SK-N-SH (cell line): ENCODE data around the gene FYN. TPM values are rescaled to one million over a fixed set of nuclear protein-coding genes. Genes with fewer than 3 reads are reported as not detected.

Source experiments
- CTCF ChIA-PET: fragments of 300-600, 350-600 bp; formaldehyde crosslinking; extraction: SDS; loops from one replicate; lab custom pipeline; 2021; lab: Yijun Ruan, JAX
- POLR2A ChIA-PET: fragments of 350-600 bp; sonication (Branson Sonifier 250); formaldehyde crosslinking; extraction: SDS; loops from one replicate; lab custom pipeline; 2020; ENCODE audit warnings: antibody characterized with exemption, inconsistent platforms; lab: Yijun Ruan, JAX
- DNase-seq: peaks from one replicate; pipeline ENCODE4 v3.0.0; 2012
- H2AFZ ChIP-seq: fragments of 200-600 bp; sonication (generic); 2 replicates; pipeline ENCODE4 v1.8.1; 2016; ENCODE audit warnings: antibody characterized with exemption, mild to moderate bottlenecking, low read depth
- H3F3A ChIP-seq: fragments of 200-600 bp; sonication (generic); replicated peaks from 2 replicates; pipeline ENCODE3; 2016; ENCODE audit warnings: antibody characterized with exemption, mild to moderate bottlenecking; ENCODE audit not compliant: insufficient read depth
- H3K27ac ChIP-seq, 2 experiments: fragments of 200-500 bp in 1 of 2; fragments of 200-600 bp in 1 of 2; sonication (Bioruptor generic) in 1 of 2; sonication (generic), shearing (Covaris generic) in 1 of 2; 2 replicates each; pipeline versions ENCODE4 v1.5.1 to v1.6.1; 2014 to 2016; ENCODE audit warnings: low read depth in 2 of 2, inconsistent platforms in 1 of 2, low read length in 1 of 2, mild to moderate bottlenecking in 1 of 2, mixed read lengths in 1 of 2
- H3K27me3 ChIP-seq: fragments of 200-600 bp; sonication (generic), shearing (Covaris generic); 2 replicates; pipeline ENCODE4 v1.6.1; 2016; ENCODE audit warnings: mixed run types; ENCODE audit not compliant: insufficient read depth
- H3K36me3 ChIP-seq, 2 experiments: fragments of 200-500 bp in 1 of 2; fragments of 200-600 bp in 1 of 2; sonication (Bioruptor generic) in 1 of 2; sonication (generic) in 1 of 2; replicated peaks in 1 of 2; 2 replicates each; pipeline versions ENCODE3 to v1.5.1; 2014 to 2016; ENCODE audit warnings: low read length in 1 of 2, mild to moderate bottlenecking in 1 of 2; ENCODE audit not compliant: insufficient read depth in 2 of 2, control insufficient read depth in 1 of 2
- H3K4me1 ChIP-seq, 2 experiments: fragments of 200-500 bp in 1 of 2; fragments of 200-600 bp in 1 of 2; sonication (Bioruptor generic) in 1 of 2; sonication (generic), shearing (Covaris generic) in 1 of 2; 2 replicates each; pipeline versions ENCODE4 v1.5.1 to v1.6.1; 2014 to 2016; ENCODE audit warnings: low read depth in 1 of 2, low read length in 1 of 2, mixed run types in 1 of 2; ENCODE audit not compliant: insufficient read depth in 2 of 2, control insufficient read depth in 1 of 2
- H3K4me2 ChIP-seq: fragments of 200-600 bp; sonication (generic), shearing (Covaris generic); 2 replicates; pipeline ENCODE4 v1.6.1; 2017; ENCODE audit warnings: mixed run types
- H3K4me3 ChIP-seq, 2 experiments: fragments of 200-500 bp in 1 of 2; fragments of 200-600 bp in 1 of 2; sonication (Bioruptor generic) in 1 of 2; sonication (generic), shearing (Covaris generic) in 1 of 2; 2 replicates each; pipeline versions ENCODE4 v1.5.1 to v1.8.1; 2014 to 2016; ENCODE audit warnings: low read depth in 2 of 2, inconsistent platforms in 1 of 2, low read length in 1 of 2, mild to moderate bottlenecking in 1 of 2, mixed read lengths in 1 of 2, moderate library complexity in 1 of 2
- H3K79me2 ChIP-seq: fragments of 200-600 bp; sonication (generic); 2 replicates; pipeline ENCODE4 v1.8.1; 2017; ENCODE audit warnings: mild to moderate bottlenecking; ENCODE audit not compliant: insufficient read depth
- H3K9ac ChIP-seq: fragments of 200-600 bp; sonication (generic); 2 replicates; pipeline ENCODE4 v1.6.1; 2017; ENCODE audit warnings: mixed run types
- H3K9me2 ChIP-seq: fragments of 200-600 bp; sonication (generic); 2 replicates; pipeline ENCODE4 v1.6.1; 2017; ENCODE audit warnings: mixed run types
- H3K9me3 ChIP-seq: fragments of 200-600 bp; sonication (generic); 2 replicates; pipeline ENCODE4 v1.6.1; 2017; ENCODE audit warnings: mixed run types, mild to moderate bottlenecking, moderate library complexity
- H4K20me1 ChIP-seq: fragments of 200-600 bp; sonication (generic); 2 replicates; pipeline ENCODE4 v1.6.1; 2017; ENCODE audit warnings: mild to moderate bottlenecking, mixed run types; ENCODE audit not compliant: insufficient read depth
- CTCF ChIP-seq: fragments of 200-600 bp; sonication (generic); IDR thresholded peaks from 2 replicates; pipeline ENCODE4 v1.6.1; 2017; ENCODE audit warnings: antibody characterized with exemption, mild to moderate bottlenecking, moderate library complexity
- FOXJ3 ChIP-seq: sonication (generic); formaldehyde crosslinking; IDR thresholded peaks from 2 replicates; pipeline ENCODE4 v1.5.1; 2020; ENCODE audit warnings: mild to moderate bottlenecking, missing genetic modification reagents
- GATA2 ChIP-seq: sonication (generic); formaldehyde crosslinking; IDR thresholded peaks from 2 replicates; pipeline ENCODE4 v1.5.0; 2020; ENCODE audit warnings: mild to moderate bottlenecking, missing genetic modification reagents
- JUND ChIP-seq: IDR thresholded peaks from 2 replicates; pipeline ENCODE4 v1.4.0; 2012
- NRF1 ChIP-seq: IDR thresholded peaks from 2 replicates; pipeline ENCODE4 v1.6.1; 2012; ENCODE audit warnings: low read depth, mild to moderate bottlenecking, low read length
- RAD21 ChIP-seq: IDR thresholded peaks from 2 replicates; pipeline ENCODE4 v1.6.1; 2012; ENCODE audit warnings: mild to moderate bottlenecking, low read length
- RCOR1 ChIP-seq: fragments of 150-350 bp; IDR thresholded peaks from 2 replicates; pipeline ENCODE4 v1.6.1; 2017; ENCODE audit warnings: antibody characterized with exemption, low read length
- RFX5 ChIP-seq: IDR thresholded peaks from 2 replicates; pipeline ENCODE4 v1.6.1; 2012; ENCODE audit warnings: mild to moderate bottlenecking, improper control_type of control experiment, low read length
- SIN3A ChIP-seq: IDR thresholded peaks from 2 replicates; pipeline ENCODE4 v1.6.1; 2012; ENCODE audit warnings: low read depth, mild to moderate bottlenecking, low read length, moderate library complexity, borderline replicate concordance
- TAF1 ChIP-seq: IDR thresholded peaks from 2 replicates; pipeline ENCODE4 v1.6.1; 2012; ENCODE audit warnings: low read depth, mild to moderate bottlenecking, low read length, moderate library complexity, borderline replicate concordance
- TCF12 ChIP-seq: IDR thresholded peaks from 2 replicates; pipeline ENCODE4 v1.4.0; 2012
- USF1 ChIP-seq: IDR thresholded peaks from 2 replicates; pipeline ENCODE4 v1.4.0; 2012; ENCODE audit warnings: low read depth, borderline replicate concordance
- USF2 ChIP-seq: fragments of 150-350 bp; IDR thresholded peaks from 2 replicates; pipeline ENCODE4 v1.6.1; 2017; ENCODE audit warnings: antibody characterized with exemption, low read length, low read depth, borderline replicate concordance
- YY1 ChIP-seq: IDR thresholded peaks from 2 replicates; pipeline ENCODE4 v1.4.0; 2012; ENCODE audit warnings: low read depth, mild to moderate bottlenecking
- ZBTB33 ChIP-seq: IDR thresholded peaks from 2 replicates; pipeline ENCODE4 v1.4.0; 2012; ENCODE audit warnings: low read depth, borderline replicate concordance
- WGBS: methylation state at CpG from one replicate; pipeline ENCODE4 v1.1.6; 2017; ENCODE audit warnings: low lambda C conversion rate; 5-methylcytosine and 5-hydroxymethylcytosine counted together
- polyA plus RNA-seq, 3 experiments: library from polyadenylated mRNA; depleted of rRNA; stranded (reverse); fragments of >200 nt; gene quantifications; 2 replicates each; pipeline ENCODE4 v1.2.3, GENCODE V29; 2012
- TF ChIP-seq, protein P1 (sequence below): fragments of 150-350 bp; IDR thresholded peaks from 2 replicates; pipeline ENCODE4 v1.6.1; 2016; ENCODE audit warnings: mild to moderate bottlenecking, low read depth, low read length

Gene FYN
- polyA plus RNA-seq, 1 of the 3 experiments (the other 2 are of a cell fraction): 31.0 TPM

GRCh38 chr6:111781041-111781708 is 92.1 kb downstream of the FYN start:
- no peaks in the 10 kb centered on the region for H3K27me3 ChIP-seq
- no peaks in the 10 kb centered on the region for H4K20me1 ChIP-seq
- H3K9ac ChIP-seq: no peak overlapping the region
- no peak for DNase-seq
- H3K9me2 ChIP-seq: no peaks in the 10 kb centered on the region
- TF ChIP-seq TCF12 (no peak), SIN3A (no peak), RCOR1 (no peak), FOXJ3 (no peak), ZBTB33 (no peak), NRF1 (no peak), USF2 (no peak), CTCF (no peak), YY1 (no peak), RFX5 (no peak), RAD21 (no peak), GATA2 (no peak), TAF1 (no peak), USF1 (no peak), JUND (no peak)
- TF ChIP-seq, protein P1, sequence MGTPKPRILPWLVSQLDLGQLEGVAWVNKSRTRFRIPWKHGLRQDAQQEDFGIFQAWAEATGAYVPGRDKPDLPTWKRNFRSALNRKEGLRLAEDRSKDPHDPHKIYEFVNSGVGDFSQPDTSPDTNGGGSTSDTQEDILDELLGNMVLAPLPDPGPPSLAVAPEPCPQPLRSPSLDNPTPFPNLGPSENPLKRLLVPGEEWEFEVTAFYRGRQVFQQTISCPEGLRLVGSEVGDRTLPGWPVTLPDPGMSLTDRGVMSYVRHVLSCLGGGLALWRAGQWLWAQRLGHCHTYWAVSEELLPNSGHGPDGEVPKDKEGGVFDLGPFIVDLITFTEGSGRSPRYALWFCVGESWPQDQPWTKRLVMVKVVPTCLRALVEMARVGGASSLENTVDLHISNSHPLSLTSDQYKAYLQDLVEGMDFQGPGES: no peak
- ChIA-PET CTCF (interaction anchor here (1.7 kb wide), 1 partner anchor 70 kb away, joined by 5 read pairs; no protein-coding TSS in a partner anchor), POLR2A (interaction anchor here (1.1 kb wide), 1 partner anchor 12 kb away, joined by 4 read pairs; no protein-coding TSS in a partner anchor)
- no peaks in the 10 kb centered on the region; the same call in 1 of the 2 replicates for H3K79me2 ChIP-seq
- no peak overlapping the region for H2AFZ ChIP-seq
- no peaks in the 10 kb centered on the region for H3K9me3 ChIP-seq
- WGBS: 75% methylated on average over 11 of the region's 11 CpGs
- H3F3A ChIP-seq: peaks cover 5% of the 10 kb centered on the region
- no peak overlapping the region for H3K4me2 ChIP-seq
- H3K36me3 ChIP-seq: no peaks in the 10 kb centered on the region
- no peak overlapping the region; a peak in 1 of 4 replicates for H3K27ac ChIP-seq
- no peak overlapping the region for H3K4me3 ChIP-seq
- peaks cover 17 to 34% of the 10 kb centered on the region in 2 experiments; a peak in 3 of 4 replicates for H3K4me1 ChIP-seq
